ENCODE measurements around the gene TLDC2. TPM values are rescaled to one million over a fixed set of nuclear protein-coding genes. Genes with fewer than 3 reads are reported as not detected.

TLDC2 gene
- total and polyA plus RNA-seq, 2 donors (not counting 1 experiment from before 2014, with no cell fraction given) = under 0.01 to 0.09 TPM

- H3K9me3 ChIP-seq (ENCODE audit: control insufficient read depth, insufficient read depth, low read depth, low read length) = no peaks in the 10 kb centered on the region
- H3K36me3 ChIP-seq (ENCODE audit: control insufficient read depth, insufficient read depth, low read length) = no peaks in the 10 kb centered on the region
- no peak overlapping the region for H3K4me3 ChIP-seq (replicated peaks in 1 of 4; ENCODE audit: control extremely low read depth in 1 of 4, insufficient read depth in 1 of 4, low read depth in 3 of 4, low read length in 4 of 4)
- H3K79me2 ChIP-seq (ENCODE audit: control insufficient read depth, insufficient read depth, low read length) = peaks cover 20% of the 10 kb centered on the region
- no peak overlapping the region for H2AFZ ChIP-seq (ENCODE audit: low read length)
- H3K9ac ChIP-seq (ENCODE audit: insufficient read depth, low read length) = no peak overlapping the region
- peaks cover 6% of the 10 kb centered on the region for H3K4me1 ChIP-seq (ENCODE audit: control insufficient read depth, extremely low read depth, insufficient read depth, low read length)
- TF ChIP-seq EZH2 (IDR thresholded peaks at IDR 0.05; ENCODE audit: low read length, missing control alignments) = no peak
- TF ChIP-seq CTCF (conservative IDR thresholded peaks at IDR 0.05 in 1 of 2, IDR thresholded peaks at IDR 0.05 in 1 of 2; ENCODE audit: low read depth in 1 of 2, low read length in 2 of 2) = no peak
- H3K27me3 ChIP-seq (ENCODE audit: control insufficient read depth, insufficient read depth, low read length) = no peaks in the 10 kb centered on the region
- no peak overlapping the region for H3K27ac ChIP-seq (ENCODE audit: insufficient read depth, low read length)
- no peak overlapping the region for H3K4me2 ChIP-seq (ENCODE audit: extremely low read depth, insufficient read depth, low read length)
- no peak for DNase-seq (ENCODE audit: low read depth in 2 of 2)
- no peaks in the 10 kb centered on the region for H4K20me1 ChIP-seq (ENCODE audit: control insufficient read depth, extremely low read depth, insufficient read depth, low read length)
Observed at GRCh38 chr20:36866164-36866563, 9.8 kb upstream of the TLDC2 start.

- Histone ChIP-seq H3K9ac (ENCODE audit: insufficient read depth, low read length) (no peak overlapping the region), H3K4me3 (replicated peaks in 1 of 4; ENCODE audit: control extremely low read depth in 1 of 4, insufficient read depth in 1 of 4, low read depth in 3 of 4, low read length in 4 of 4) (no peak overlapping the region), H2AFZ (ENCODE audit: low read length) (no peak overlapping the region), H3K27ac (ENCODE audit: insufficient read depth, low read length) (no peak overlapping the region), H3K9me3 (ENCODE audit: control insufficient read depth, insufficient read depth, low read depth, low read length) (no peaks in the 10 kb centered on the region), H3K4me1 (ENCODE audit: control insufficient read depth, extremely low read depth, insufficient read depth, low read length) (peaks cover 4% of the 10 kb centered on the region), H4K20me1 (ENCODE audit: control insufficient read depth, extremely low read depth, insufficient read depth, low read length) (no peaks in the 10 kb centered on the region), H3K79me2 (ENCODE audit: control insufficient read depth, insufficient read depth, low read length) (peaks cover 13% of the 10 kb centered on the region), H3K27me3 (ENCODE audit: control insufficient read depth, insufficient read depth, low read length) (no peaks in the 10 kb centered on the region), H3K36me3 (ENCODE audit: control insufficient read depth, insufficient read depth, low read length) (no peaks in the 10 kb centered on the region), H3K4me2 (ENCODE audit: extremely low read depth, insufficient read depth, low read length) (no peak overlapping the region)
- TF ChIP-seq CTCF (conservative IDR thresholded peaks at IDR 0.05 in 1 of 2, IDR thresholded peaks at IDR 0.05 in 1 of 2; ENCODE audit: low read depth in 1 of 2, low read length in 2 of 2) (no peak), EZH2 (IDR thresholded peaks at IDR 0.05; ENCODE audit: low read length, missing control alignments) (no peak)
- peak in 1 of 2 donors; percentile 82 for DNase-seq (ENCODE audit: low read depth in 2 of 2)
Observed at GRCh38 chr20:36866681-36867495, 9.1 kb upstream of the TLDC2 start.

- H3K36me3 ChIP-seq (ENCODE audit: control insufficient read depth, insufficient read depth, low read length) = no peaks in the 10 kb centered on the region
- TF ChIP-seq EZH2 (IDR thresholded peaks at IDR 0.05; ENCODE audit: low read length, missing control alignments) (no peak), CTCF (conservative IDR thresholded peaks at IDR 0.05 in 1 of 2, IDR thresholded peaks at IDR 0.05 in 1 of 2; ENCODE audit: low read depth in 1 of 2, low read length in 2 of 2) (no peak)
- H3K4me1 ChIP-seq (ENCODE audit: control insufficient read depth, extremely low read depth, insufficient read depth, low read length) = peaks cover under 1% of the 10 kb centered on the region
- no peak overlapping the region for H3K27ac ChIP-seq (ENCODE audit: insufficient read depth, low read length)
- H3K27me3 ChIP-seq (ENCODE audit: control insufficient read depth, insufficient read depth, low read length) = no peaks in the 10 kb centered on the region
- no peak overlapping the region for H3K4me3 ChIP-seq (replicated peaks in 1 of 4; ENCODE audit: control extremely low read depth in 1 of 4, insufficient read depth in 1 of 4, low read depth in 3 of 4, low read length in 4 of 4)
- H3K79me2 ChIP-seq (ENCODE audit: control insufficient read depth, insufficient read depth, low read length) = no peaks in the 10 kb centered on the region
- no peaks in the 10 kb centered on the region for H4K20me1 ChIP-seq (ENCODE audit: control insufficient read depth, extremely low read depth, insufficient read depth, low read length)
- no peak overlapping the region for H3K9ac ChIP-seq (ENCODE audit: insufficient read depth, low read length)
- H3K4me2 ChIP-seq (ENCODE audit: extremely low read depth, insufficient read depth, low read length) = no peak overlapping the region
- H2AFZ ChIP-seq (ENCODE audit: low read length) = no peak overlapping the region
- no peaks in the 10 kb centered on the region for H3K9me3 ChIP-seq (ENCODE audit: control insufficient read depth, insufficient read depth, low read depth, low read length)
- DNase-seq (ENCODE audit: low read depth in 2 of 2) = no peak
Observed at GRCh38 chr20:36871640-36872570, 4.0 kb upstream of the TLDC2 start.
